Neural cell (in vitro differentiated cells): Measurements from ENCODE around the gene PHACTR3. TPM values are rescaled to one million over a fixed set of nuclear protein-coding genes. Genes with fewer than 3 reads are reported as not detected.

Source experiments
- H2AFZ ChIP-seq: fragments of 200-600, 300-800 bp; sonication (generic), shearing (Covaris generic); 2 replicates; pipeline ENCODE4 v1.6.0; 2014; ENCODE audit warnings: low read depth, mild to moderate bottlenecking, antibody characterized with exemption, low read length, moderate library complexity
- H3F3A ChIP-seq: fragments of 200-600 bp; shearing (Covaris generic); 2 replicates; pipeline ENCODE4 v1.6.1; 2016; ENCODE audit warnings: mild to moderate bottlenecking, moderate library complexity, mixed read lengths, antibody characterized with exemption, low read length; ENCODE audit not compliant: insufficient read depth, poor library complexity, severe bottlenecking
- H3K27ac ChIP-seq: fragments of 200-600, 300-800 bp; sonication (generic), shearing (Covaris generic); 2 replicates; pipeline ENCODE4 v1.5.1; 2014; ENCODE audit warnings: mild to moderate bottlenecking, low read length, moderate library complexity
- H3K27me3 ChIP-seq: fragments of 300-800, 200-600 bp; sonication (generic), shearing (Covaris generic); 2 replicates; pipeline ENCODE4 v1.6.0; 2014; ENCODE audit warnings: mild to moderate bottlenecking, low read depth, low read length, moderate library complexity; ENCODE audit not compliant: insufficient read depth
- H3K36me3 ChIP-seq: fragments of 300-800, 200-600 bp; sonication (generic), shearing (Covaris generic); 2 replicates; pipeline ENCODE4 v1.5.1; 2014; ENCODE audit warnings: mild to moderate bottlenecking, antibody characterized with exemption, low read length, moderate library complexity; ENCODE audit not compliant: insufficient read depth
- H3K4me2 ChIP-seq: fragments of 300-800, 200-600 bp; sonication (generic), shearing (Covaris generic); 2 replicates; pipeline ENCODE4 v1.6.0; 2014; ENCODE audit warnings: mild to moderate bottlenecking, low read length
- H3K4me3 ChIP-seq: fragments of 300-800, 200-600 bp; sonication (generic), shearing (Covaris generic); 2 replicates; pipeline ENCODE4 v1.5.1; 2014; ENCODE audit warnings: mild to moderate bottlenecking, low read length, moderate library complexity
- H3K79me2 ChIP-seq: fragments of 200-600 bp; shearing (Covaris generic); replicated peaks from 2 replicates; pipeline ENCODE4 v1.6.0; 2014; ENCODE audit warnings: mild to moderate bottlenecking, low read length, moderate library complexity; ENCODE audit not compliant: insufficient read depth
- H3K9ac ChIP-seq: fragments of 300-800, 200-600 bp; sonication (generic), shearing (Covaris generic); 2 replicates; pipeline ENCODE4 v1.6.1; 2016; ENCODE audit warnings: mild to moderate bottlenecking, low read length, mixed read lengths
- H3K9me2 ChIP-seq: fragments of 200-600 bp; shearing (Covaris generic); 2 replicates; pipeline ENCODE4 v1.6.1; 2016; ENCODE audit warnings: mild to moderate bottlenecking, low read length, mixed read lengths; ENCODE audit not compliant: insufficient read depth
- H3K9me3 ChIP-seq: fragments of 200-600, 300-800 bp; sonication (generic), shearing (Covaris generic); 2 replicates; pipeline ENCODE4 v1.6.1; 2016; ENCODE audit warnings: mild to moderate bottlenecking, mixed run types, low read length, moderate library complexity, mixed read lengths
- H4K20me1 ChIP-seq: fragments of 200-600 bp; shearing (Covaris generic); 2 replicates; pipeline ENCODE4 v1.6.1; 2016; ENCODE audit warnings: mild to moderate bottlenecking, mixed run types; ENCODE audit not compliant: insufficient read depth
- EP300 ChIP-seq: fragments of 450-650 bp; conservative IDR thresholded peaks from 2 replicates; pipeline ENCODE4 v1.6.1; 2014; ENCODE audit warnings: antibody characterized with exemption, mild to moderate bottlenecking, moderate library complexity; ENCODE audit not compliant: poor library complexity, severe bottlenecking
- EZH2 ChIP-seq: fragments of 200-600, 300-800 bp; shearing (Covaris generic), sonication (generic); IDR thresholded peaks from 2 replicates; pipeline ENCODE4 v1.6.1; 2014; ENCODE audit warnings: antibody characterized with exemption, low read length, borderline replicate concordance, mild to moderate bottlenecking; ENCODE audit not compliant: insufficient read depth, poor library complexity, severe bottlenecking
- MXI1 ChIP-seq: fragments of 450-650 bp; conservative IDR thresholded peaks from 2 replicates; pipeline ENCODE4 v1.6.1; 2014; ENCODE audit warnings: antibody characterized with exemption, mild to moderate bottlenecking; ENCODE audit not compliant: poor library complexity, severe bottlenecking
- POLR2AphosphoS5 ChIP-seq: IDR thresholded peaks from 2 replicates; pipeline ENCODE4 v1.6.1; 2012
- RAD21 ChIP-seq: fragments of 450-650 bp; conservative IDR thresholded peaks from 2 replicates; pipeline ENCODE4 v1.6.1; 2014; ENCODE audit warnings: antibody characterized with exemption, mild to moderate bottlenecking, moderate library complexity
- SMC3 ChIP-seq: fragments of 450-650 bp; conservative IDR thresholded peaks from 2 replicates; pipeline ENCODE4 v1.6.1; 2014; ENCODE audit warnings: antibody characterized with exemption, mild to moderate bottlenecking, moderate library complexity; ENCODE audit not compliant: poor library complexity
- TAF1 ChIP-seq: IDR thresholded peaks from 2 replicates; pipeline ENCODE4 v1.6.1; 2012; ENCODE audit warnings: low read depth
- polyA plus RNA-seq: library from polyadenylated mRNA; depleted of rRNA; stranded (reverse); fragments of >200 nt; gene quantifications from 2 replicates; pipeline ENCODE4 v1.2.3, GENCODE V29; 2014
- TF ChIP-seq, protein P1 (sequence below): fragments of 450-650 bp; IDR thresholded peaks from 2 replicates; pipeline ENCODE4 v1.5.1; 2014; ENCODE audit warnings: antibody characterized with exemption, mild to moderate bottlenecking, moderate library complexity; ENCODE audit not compliant: poor library complexity, severe bottlenecking
- TF ChIP-seq, protein P2 (sequence below): IDR thresholded peaks from 2 replicates; pipeline ENCODE4 v1.6.1; 2012; ENCODE audit warnings: borderline replicate concordance

The PHACTR3 gene
- polyA plus RNA-seq, 1 donor from 2014 or later, result 1.3 TPM

DNA sequence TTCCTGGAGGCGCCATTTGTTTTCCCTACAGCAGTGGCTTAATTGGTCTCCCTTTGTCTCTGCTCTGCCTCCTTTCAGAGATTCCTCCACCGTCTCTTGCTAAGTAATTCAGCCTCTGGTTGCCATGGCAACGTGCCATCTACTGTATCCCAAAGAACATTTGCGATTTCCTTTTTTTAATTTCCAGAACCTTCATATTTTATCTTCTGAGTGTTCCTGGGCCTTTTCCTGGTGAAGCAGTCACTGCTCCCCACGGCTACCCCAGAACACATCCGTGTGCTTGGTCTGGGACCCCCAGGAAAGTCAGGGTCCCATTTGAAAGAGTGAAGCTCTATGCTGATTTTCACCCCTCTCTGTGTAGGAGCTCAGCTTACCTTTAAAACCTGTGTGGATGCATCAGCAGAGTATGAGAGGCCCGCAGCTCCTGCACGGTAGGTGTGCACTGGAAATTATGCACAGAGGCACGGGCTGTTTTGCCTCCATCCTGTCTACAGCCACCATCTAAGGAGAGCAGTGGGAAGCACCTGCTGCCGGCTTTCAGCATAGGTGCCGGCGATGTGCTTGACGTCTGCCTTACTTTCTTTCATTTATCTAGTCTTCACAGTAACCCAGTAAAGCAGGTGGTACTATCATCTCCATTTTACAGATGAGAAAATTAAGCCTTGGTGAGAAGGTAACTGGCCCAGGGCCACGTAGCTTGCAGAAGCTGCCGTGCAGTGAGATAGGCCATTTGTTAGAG lies 206.3 kb downstream of the PHACTR3 start:
- no peaks in the 10 kb centered on the region for H3K27me3 ChIP-seq
- no peaks in the 10 kb centered on the region for H4K20me1 ChIP-seq
- H3K79me2 ChIP-seq, result no peaks in the 10 kb centered on the region
- H2AFZ ChIP-seq, result no peak overlapping the region
- no peak for TF ChIP-seq MXI1
- TF ChIP-seq POLR2AphosphoS5, result no peak
- TF ChIP-seq, protein P1, sequence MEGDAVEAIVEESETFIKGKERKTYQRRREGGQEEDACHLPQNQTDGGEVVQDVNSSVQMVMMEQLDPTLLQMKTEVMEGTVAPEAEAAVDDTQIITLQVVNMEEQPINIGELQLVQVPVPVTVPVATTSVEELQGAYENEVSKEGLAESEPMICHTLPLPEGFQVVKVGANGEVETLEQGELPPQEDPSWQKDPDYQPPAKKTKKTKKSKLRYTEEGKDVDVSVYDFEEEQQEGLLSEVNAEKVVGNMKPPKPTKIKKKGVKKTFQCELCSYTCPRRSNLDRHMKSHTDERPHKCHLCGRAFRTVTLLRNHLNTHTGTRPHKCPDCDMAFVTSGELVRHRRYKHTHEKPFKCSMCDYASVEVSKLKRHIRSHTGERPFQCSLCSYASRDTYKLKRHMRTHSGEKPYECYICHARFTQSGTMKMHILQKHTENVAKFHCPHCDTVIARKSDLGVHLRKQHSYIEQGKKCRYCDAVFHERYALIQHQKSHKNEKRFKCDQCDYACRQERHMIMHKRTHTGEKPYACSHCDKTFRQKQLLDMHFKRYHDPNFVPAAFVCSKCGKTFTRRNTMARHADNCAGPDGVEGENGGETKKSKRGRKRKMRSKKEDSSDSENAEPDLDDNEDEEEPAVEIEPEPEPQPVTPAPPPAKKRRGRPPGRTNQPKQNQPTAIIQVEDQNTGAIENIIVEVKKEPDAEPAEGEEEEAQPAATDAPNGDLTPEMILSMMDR, result no peak
- TF ChIP-seq EZH2, result no peak
- TF ChIP-seq, protein P2, sequence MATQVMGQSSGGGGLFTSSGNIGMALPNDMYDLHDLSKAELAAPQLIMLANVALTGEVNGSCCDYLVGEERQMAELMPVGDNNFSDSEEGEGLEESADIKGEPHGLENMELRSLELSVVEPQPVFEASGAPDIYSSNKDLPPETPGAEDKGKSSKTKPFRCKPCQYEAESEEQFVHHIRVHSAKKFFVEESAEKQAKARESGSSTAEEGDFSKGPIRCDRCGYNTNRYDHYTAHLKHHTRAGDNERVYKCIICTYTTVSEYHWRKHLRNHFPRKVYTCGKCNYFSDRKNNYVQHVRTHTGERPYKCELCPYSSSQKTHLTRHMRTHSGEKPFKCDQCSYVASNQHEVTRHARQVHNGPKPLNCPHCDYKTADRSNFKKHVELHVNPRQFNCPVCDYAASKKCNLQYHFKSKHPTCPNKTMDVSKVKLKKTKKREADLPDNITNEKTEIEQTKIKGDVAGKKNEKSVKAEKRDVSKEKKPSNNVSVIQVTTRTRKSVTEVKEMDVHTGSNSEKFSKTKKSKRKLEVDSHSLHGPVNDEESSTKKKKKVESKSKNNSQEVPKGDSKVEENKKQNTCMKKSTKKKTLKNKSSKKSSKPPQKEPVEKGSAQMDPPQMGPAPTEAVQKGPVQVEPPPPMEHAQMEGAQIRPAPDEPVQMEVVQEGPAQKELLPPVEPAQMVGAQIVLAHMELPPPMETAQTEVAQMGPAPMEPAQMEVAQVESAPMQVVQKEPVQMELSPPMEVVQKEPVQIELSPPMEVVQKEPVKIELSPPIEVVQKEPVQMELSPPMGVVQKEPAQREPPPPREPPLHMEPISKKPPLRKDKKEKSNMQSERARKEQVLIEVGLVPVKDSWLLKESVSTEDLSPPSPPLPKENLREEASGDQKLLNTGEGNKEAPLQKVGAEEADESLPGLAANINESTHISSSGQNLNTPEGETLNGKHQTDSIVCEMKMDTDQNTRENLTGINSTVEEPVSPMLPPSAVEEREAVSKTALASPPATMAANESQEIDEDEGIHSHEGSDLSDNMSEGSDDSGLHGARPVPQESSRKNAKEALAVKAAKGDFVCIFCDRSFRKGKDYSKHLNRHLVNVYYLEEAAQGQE, result no peak
- no peak for TF ChIP-seq SMC3
- H3K4me3 ChIP-seq, result peak overlapping the region; percentile 13
- no peak overlapping the region for H3K9ac ChIP-seq
- H3F3A ChIP-seq, result no peaks in the 10 kb centered on the region
- H3K9me2 ChIP-seq, result no peaks in the 10 kb centered on the region
- peaks cover 7% of the 10 kb centered on the region for H3K9me3 ChIP-seq
- peak overlapping the region; percentile 28 for H3K27ac ChIP-seq
- no peak overlapping the region for H3K4me2 ChIP-seq
- no peaks in the 10 kb centered on the region for H3K36me3 ChIP-seq

DNA sequence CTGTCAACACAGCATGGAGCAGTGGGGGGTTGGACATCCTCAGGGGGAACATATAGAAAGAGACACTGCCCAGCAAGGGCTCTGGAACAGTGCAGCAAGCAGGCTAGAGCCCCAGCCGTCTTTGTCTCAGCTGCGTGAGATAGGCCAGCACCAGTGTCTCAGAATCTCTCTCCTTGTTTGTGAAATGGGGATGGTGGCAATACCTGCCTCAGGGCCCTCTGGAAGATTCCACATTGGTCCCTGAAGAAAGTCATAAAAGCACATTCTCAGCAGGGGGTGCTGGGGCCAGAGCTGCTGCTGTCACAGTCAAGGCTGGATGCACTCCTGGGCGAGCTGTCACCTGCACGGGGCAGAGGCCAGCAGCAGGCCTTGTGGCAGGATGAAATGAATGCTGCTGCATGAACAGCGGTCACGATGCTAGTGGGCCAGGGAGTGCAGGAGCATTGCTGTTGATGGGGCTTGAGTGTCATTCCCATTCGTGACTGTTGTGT lies 207.4 kb downstream of the PHACTR3 start:
- Histone ChIP-seq H3K9me2 (no peaks in the 10 kb centered on the region), H3K36me3 (no peaks in the 10 kb centered on the region), H3K9me3 (peaks cover 7% of the 10 kb centered on the region), H3K9ac (no peak overlapping the region), H3K4me2 (no peak overlapping the region), H3K4me3 (no peak overlapping the region), H3K79me2 (no peaks in the 10 kb centered on the region), H2AFZ (no peak overlapping the region), H3K27me3 (no peaks in the 10 kb centered on the region), H4K20me1 (no peaks in the 10 kb centered on the region), H3F3A (no peaks in the 10 kb centered on the region), H3K27ac (no peak overlapping the region)
- TF ChIP-seq EZH2 (no peak), POLR2AphosphoS5 (no peak), RAD21 (no peak), SMC3 (no peak), EP300 (no peak), MXI1 (no peak), TAF1 (no peak)
- TF ChIP-seq, protein P1, result no peak
- TF ChIP-seq, protein P2, result no peak
